ENCODE data around the gene GRHL1.

DNA sequence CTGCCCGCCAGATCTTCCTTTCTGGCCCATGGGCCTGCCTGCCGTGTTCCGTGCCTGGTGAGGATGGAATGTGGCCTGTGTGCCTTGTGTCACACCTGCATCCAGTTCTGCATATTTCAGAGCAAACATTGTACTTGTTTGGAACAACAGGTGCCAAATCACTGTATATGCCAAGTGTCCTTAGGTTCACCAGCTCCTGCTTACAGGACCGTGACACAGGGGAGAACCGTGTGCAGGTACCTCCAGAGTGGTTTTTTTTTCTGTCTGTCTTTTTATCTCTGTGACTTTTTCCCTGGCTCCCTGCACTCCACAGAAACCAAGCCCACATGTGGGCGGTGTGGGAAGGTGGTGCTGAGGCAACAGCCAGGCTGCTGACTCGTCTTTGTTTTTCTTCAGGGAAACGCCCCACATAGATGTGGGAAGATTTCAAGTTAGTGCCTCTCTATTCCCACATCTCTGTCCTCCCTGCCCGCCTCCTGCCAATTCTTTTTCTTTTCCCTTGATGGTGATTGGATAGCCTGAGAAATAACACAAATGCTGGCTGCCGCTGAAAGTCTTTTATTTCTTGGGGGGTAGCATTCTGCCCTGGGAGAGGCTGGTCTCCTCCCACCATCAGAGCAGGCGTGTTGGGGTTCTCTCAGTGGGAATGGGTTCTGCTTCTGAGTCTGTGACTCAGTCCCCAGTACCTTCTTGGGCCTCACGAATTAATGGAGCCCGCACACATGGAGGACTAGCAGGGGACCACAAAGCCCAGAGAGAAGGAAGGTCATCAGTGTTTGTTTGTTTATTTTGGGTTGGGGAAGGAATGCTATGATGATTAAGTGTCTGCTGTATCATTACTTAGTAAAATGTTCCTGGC, 21.4 kb downstream of the GRHL1 start:
- TF ChIP-seq, protein P1, sequence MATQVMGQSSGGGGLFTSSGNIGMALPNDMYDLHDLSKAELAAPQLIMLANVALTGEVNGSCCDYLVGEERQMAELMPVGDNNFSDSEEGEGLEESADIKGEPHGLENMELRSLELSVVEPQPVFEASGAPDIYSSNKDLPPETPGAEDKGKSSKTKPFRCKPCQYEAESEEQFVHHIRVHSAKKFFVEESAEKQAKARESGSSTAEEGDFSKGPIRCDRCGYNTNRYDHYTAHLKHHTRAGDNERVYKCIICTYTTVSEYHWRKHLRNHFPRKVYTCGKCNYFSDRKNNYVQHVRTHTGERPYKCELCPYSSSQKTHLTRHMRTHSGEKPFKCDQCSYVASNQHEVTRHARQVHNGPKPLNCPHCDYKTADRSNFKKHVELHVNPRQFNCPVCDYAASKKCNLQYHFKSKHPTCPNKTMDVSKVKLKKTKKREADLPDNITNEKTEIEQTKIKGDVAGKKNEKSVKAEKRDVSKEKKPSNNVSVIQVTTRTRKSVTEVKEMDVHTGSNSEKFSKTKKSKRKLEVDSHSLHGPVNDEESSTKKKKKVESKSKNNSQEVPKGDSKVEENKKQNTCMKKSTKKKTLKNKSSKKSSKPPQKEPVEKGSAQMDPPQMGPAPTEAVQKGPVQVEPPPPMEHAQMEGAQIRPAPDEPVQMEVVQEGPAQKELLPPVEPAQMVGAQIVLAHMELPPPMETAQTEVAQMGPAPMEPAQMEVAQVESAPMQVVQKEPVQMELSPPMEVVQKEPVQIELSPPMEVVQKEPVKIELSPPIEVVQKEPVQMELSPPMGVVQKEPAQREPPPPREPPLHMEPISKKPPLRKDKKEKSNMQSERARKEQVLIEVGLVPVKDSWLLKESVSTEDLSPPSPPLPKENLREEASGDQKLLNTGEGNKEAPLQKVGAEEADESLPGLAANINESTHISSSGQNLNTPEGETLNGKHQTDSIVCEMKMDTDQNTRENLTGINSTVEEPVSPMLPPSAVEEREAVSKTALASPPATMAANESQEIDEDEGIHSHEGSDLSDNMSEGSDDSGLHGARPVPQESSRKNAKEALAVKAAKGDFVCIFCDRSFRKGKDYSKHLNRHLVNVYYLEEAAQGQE (IDR thresholded peaks at IDR 0.05; ENCODE audit: insufficient read depth in 1 of 2, low read depth in 2 of 2, low read length in 2 of 2) = no peak
- TF ChIP-seq SIN3A (IDR thresholded peaks at IDR 0.05; ENCODE audit: borderline replicate concordance, insufficient read depth, low read length) (no peak), POLR2AphosphoS5 (IDR thresholded peaks at IDR 0.05; ENCODE audit: low read depth, low read length) (no peak)
